OCI-LY7 (cell line): Measurements from ENCODE around the gene MIER1.
A peak's percentile ranks its signal among the peaks of the same experiment; 100 is the strongest.

Source experiments
- EZH2phosphoT487 ChIP-seq: fragments of 200-600 bp; sonication (generic); IDR thresholded peaks from 2 replicates; pipeline ENCODE4 v1.6.1; 2018; ENCODE audit warnings: low read depth, borderline replicate concordance, mild to moderate bottlenecking, mixed run types, antibody characterized with exemption, low read length, moderate library complexity, mixed read lengths
- TF ChIP-seq, protein P1 (sequence below): fragments of 200-600 bp; sonication (generic); conservative IDR thresholded peaks from 2 replicates; pipeline ENCODE4 v1.5.1; 2014; ENCODE audit warnings: mild to moderate bottlenecking, antibody characterized with exemption, low read length, moderate library complexity, mixed read lengths

DNA sequence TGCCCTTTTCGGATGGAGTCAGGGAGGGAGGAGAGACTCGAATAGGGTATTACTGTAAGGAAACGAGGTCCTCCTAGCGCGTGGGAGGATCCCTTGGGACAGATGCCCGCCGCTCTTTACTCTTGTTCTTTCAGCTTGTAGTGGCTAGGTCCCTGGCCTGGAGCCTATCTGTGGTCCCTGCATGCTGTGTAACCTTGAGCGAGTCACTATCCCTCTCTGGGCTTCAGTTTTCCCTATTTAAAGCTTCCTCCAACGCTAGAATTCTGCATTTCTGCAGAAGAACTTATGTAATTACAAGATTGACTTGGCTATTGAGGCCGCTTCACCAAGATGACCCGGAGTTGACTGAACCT is 744 bp downstream of the MIER1 start:
- TF ChIP-seq, protein P1, sequence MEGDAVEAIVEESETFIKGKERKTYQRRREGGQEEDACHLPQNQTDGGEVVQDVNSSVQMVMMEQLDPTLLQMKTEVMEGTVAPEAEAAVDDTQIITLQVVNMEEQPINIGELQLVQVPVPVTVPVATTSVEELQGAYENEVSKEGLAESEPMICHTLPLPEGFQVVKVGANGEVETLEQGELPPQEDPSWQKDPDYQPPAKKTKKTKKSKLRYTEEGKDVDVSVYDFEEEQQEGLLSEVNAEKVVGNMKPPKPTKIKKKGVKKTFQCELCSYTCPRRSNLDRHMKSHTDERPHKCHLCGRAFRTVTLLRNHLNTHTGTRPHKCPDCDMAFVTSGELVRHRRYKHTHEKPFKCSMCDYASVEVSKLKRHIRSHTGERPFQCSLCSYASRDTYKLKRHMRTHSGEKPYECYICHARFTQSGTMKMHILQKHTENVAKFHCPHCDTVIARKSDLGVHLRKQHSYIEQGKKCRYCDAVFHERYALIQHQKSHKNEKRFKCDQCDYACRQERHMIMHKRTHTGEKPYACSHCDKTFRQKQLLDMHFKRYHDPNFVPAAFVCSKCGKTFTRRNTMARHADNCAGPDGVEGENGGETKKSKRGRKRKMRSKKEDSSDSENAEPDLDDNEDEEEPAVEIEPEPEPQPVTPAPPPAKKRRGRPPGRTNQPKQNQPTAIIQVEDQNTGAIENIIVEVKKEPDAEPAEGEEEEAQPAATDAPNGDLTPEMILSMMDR = peak; percentile 1; the same call in 1 of the 2 replicates
- no peak for TF ChIP-seq EZH2phosphoT487
